SK-N-SH treated with all-trans-retinoic acid at 6 μM for 48 hours (cell line): ENCODE results near the gene PIEZO1.

Source experiments
- ATAC-seq: fragments of 200-7000 bp; cut with Tn5 transposase; 3 replicates; pipeline ENCODE4 v1.9.1; 2020; ENCODE audit warnings: mild to moderate bottlenecking, moderate library complexity
- ARNTL ChIP-seq: fragments of 450-650 bp; formaldehyde crosslinking; IDR thresholded peaks from 2 replicates; pipeline ENCODE4 v1.5.0; 2020; ENCODE audit warnings: low read depth, mild to moderate bottlenecking, moderate library complexity, borderline replicate concordance
- BACH2 ChIP-seq: fragments of 250-450 bp; sonication (Bioruptor Pico); IDR thresholded peaks from 2 replicates; pipeline ENCODE4 v1.9.0; 2021; ENCODE audit warnings: mild to moderate bottlenecking, borderline replicate concordance
- CREB5 ChIP-seq: fragments of 250-450 bp; sonication (Bioruptor Pico); IDR thresholded peaks from 2 replicates; pipeline ENCODE4 v1.5.1; 2020; ENCODE audit warnings: low read depth, mild to moderate bottlenecking, moderate library complexity
- CSDC2 ChIP-seq: fragments of 250-450 bp; sonication (Bioruptor Pico); IDR thresholded peaks from 2 replicates; pipeline ENCODE4 v1.5.0; 2020; ENCODE audit warnings: mild to moderate bottlenecking, moderate library complexity
- GLIS3 ChIP-seq: fragments of 250-450 bp; sonication (Bioruptor Pico); IDR thresholded peaks from 2 replicates; pipeline ENCODE4 v1.5.0; 2020; ENCODE audit warnings: mild to moderate bottlenecking, moderate library complexity
- ISL1 ChIP-seq: fragments of 250-450 bp; sonication (Bioruptor Pico); IDR thresholded peaks from 2 replicates; pipeline ENCODE4 v2.1.2; 2022; ENCODE audit warnings: mild to moderate bottlenecking, moderate library complexity
- OSR1 ChIP-seq: fragments of 250-450 bp; sonication (Bioruptor Pico); IDR thresholded peaks from 2 replicates; pipeline ENCODE4 v1.8.0; 2022; ENCODE audit warnings: moderate library complexity, mild to moderate bottlenecking, inconsistent platforms
- PPARA ChIP-seq: fragments of 250-450 bp; sonication (Bioruptor Pico); IDR thresholded peaks from 2 replicates; pipeline ENCODE4 v1.5.0; 2020; ENCODE audit warnings: mild to moderate bottlenecking, borderline replicate concordance
- RARB ChIP-seq: fragments of 250-450 bp; sonication (Bioruptor Pico); IDR thresholded peaks from 2 replicates; pipeline ENCODE4 v1.8.0; 2021; ENCODE audit warnings: mild to moderate bottlenecking, moderate library complexity
- SNAI2 ChIP-seq: fragments of 250-450 bp; sonication (Bioruptor Pico); IDR thresholded peaks from 2 replicates; pipeline ENCODE4 v1.5.0; 2020; ENCODE audit warnings: mild to moderate bottlenecking, moderate library complexity
- TCF4 ChIP-seq: fragments of 250-450 bp; sonication (Bioruptor Pico); IDR thresholded peaks from 2 replicates; pipeline ENCODE4 v1.8.0; 2021; ENCODE audit warnings: mild to moderate bottlenecking, moderate library complexity, borderline replicate concordance
- TOX ChIP-seq: fragments of 250-450 bp; sonication (Bioruptor Pico); IDR thresholded peaks from 2 replicates; pipeline ENCODE4 v1.8.0; 2021; ENCODE audit warnings: mild to moderate bottlenecking, moderate library complexity, borderline replicate concordance
- ZC3H10 ChIP-seq: fragments of 250-450 bp; sonication (Bioruptor Pico); IDR thresholded peaks from 2 replicates; pipeline ENCODE4 v1.5.1; 2021; ENCODE audit warnings: mild to moderate bottlenecking, moderate library complexity
- ZFP3 ChIP-seq: fragments of 250-450 bp; sonication (Bioruptor Pico); IDR thresholded peaks from 2 replicates; pipeline ENCODE4 v1.5.0; 2020; ENCODE audit warnings: mild to moderate bottlenecking, moderate library complexity
- ZFP30 ChIP-seq: fragments of 450-650 bp; formaldehyde crosslinking; IDR thresholded peaks from 2 replicates; pipeline ENCODE4 v1.5.0; 2022; ENCODE audit warnings: mild to moderate bottlenecking, moderate library complexity
- ZNF565 ChIP-seq: fragments of 450-650 bp; formaldehyde crosslinking; conservative IDR thresholded peaks from 2 replicates; pipeline ENCODE4 v1.5.0; 2020; ENCODE audit warnings: low read depth, mild to moderate bottlenecking, moderate library complexity
- ZNF70 ChIP-seq: fragments of 450-650 bp; formaldehyde crosslinking; IDR thresholded peaks from 2 replicates; pipeline ENCODE4 v1.5.0; 2020; ENCODE audit warnings: mild to moderate bottlenecking, moderate library complexity
- ZNF8 ChIP-seq: fragments of 450-650 bp; formaldehyde crosslinking; IDR thresholded peaks from 2 replicates; pipeline ENCODE4 v1.5.0; 2020; ENCODE audit warnings: mild to moderate bottlenecking, moderate library complexity
- TF ChIP-seq, protein P1 (sequence below): fragments of 250-450 bp; sonication (Bioruptor Pico); IDR thresholded peaks from 2 replicates; pipeline ENCODE4 v1.8.0; 2020; ENCODE audit warnings: mild to moderate bottlenecking, moderate library complexity, borderline replicate concordance
- TF ChIP-seq, protein P2 (sequence below): fragments of 250-450 bp; sonication (Bioruptor Pico); IDR thresholded peaks from 2 replicates; pipeline ENCODE4 v1.5.1; 2021; ENCODE audit warnings: mild to moderate bottlenecking, moderate library complexity
- TF ChIP-seq, protein P3 (sequence below): fragments of 250-450 bp; sonication (Bioruptor Pico); IDR thresholded peaks from 2 replicates; pipeline ENCODE4 v1.8.0; 2021; ENCODE audit warnings: low read depth, mild to moderate bottlenecking, moderate library complexity, borderline replicate concordance
- TF ChIP-seq, protein P4 (sequence below): fragments of 250-450 bp; sonication (Bioruptor Pico); IDR thresholded peaks from 2 replicates; pipeline ENCODE4 v1.5.0; 2020; ENCODE audit warnings: mild to moderate bottlenecking, moderate library complexity

Gene PIEZO1

GRCh38 chr16:88830258-88830657, 45.2 kb upstream of the PIEZO1 start:
- ATAC-seq = no peak
- TF ChIP-seq, protein P1, sequence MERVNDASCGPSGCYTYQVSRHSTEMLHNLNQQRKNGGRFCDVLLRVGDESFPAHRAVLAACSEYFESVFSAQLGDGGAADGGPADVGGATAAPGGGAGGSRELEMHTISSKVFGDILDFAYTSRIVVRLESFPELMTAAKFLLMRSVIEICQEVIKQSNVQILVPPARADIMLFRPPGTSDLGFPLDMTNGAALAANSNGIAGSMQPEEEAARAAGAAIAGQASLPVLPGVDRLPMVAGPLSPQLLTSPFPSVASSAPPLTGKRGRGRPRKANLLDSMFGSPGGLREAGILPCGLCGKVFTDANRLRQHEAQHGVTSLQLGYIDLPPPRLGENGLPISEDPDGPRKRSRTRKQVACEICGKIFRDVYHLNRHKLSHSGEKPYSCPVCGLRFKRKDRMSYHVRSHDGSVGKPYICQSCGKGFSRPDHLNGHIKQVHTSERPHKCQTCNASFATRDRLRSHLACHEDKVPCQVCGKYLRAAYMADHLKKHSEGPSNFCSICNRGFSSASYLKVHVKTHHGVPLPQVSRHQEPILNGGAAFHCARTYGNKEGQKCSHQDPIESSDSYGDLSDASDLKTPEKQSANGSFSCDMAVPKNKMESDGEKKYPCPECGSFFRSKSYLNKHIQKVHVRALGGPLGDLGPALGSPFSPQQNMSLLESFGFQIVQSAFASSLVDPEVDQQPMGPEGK = no peak
- no peak for TF ChIP-seq ZFP30 (CRISPR knock-in tag)
- no peak for TF ChIP-seq PPARA (CRISPR knock-in tag)
- no peak for TF ChIP-seq ZC3H10 (CRISPR knock-in tag)
- no peak for TF ChIP-seq ZFP3
- TF ChIP-seq SNAI2 (CRISPR knock-in tag) = no peak
- no peak for TF ChIP-seq ARNTL (CRISPR knock-in tag)
- TF ChIP-seq ISL1 (CRISPR knock-in tag) = no peak
- TF ChIP-seq, protein P2, sequence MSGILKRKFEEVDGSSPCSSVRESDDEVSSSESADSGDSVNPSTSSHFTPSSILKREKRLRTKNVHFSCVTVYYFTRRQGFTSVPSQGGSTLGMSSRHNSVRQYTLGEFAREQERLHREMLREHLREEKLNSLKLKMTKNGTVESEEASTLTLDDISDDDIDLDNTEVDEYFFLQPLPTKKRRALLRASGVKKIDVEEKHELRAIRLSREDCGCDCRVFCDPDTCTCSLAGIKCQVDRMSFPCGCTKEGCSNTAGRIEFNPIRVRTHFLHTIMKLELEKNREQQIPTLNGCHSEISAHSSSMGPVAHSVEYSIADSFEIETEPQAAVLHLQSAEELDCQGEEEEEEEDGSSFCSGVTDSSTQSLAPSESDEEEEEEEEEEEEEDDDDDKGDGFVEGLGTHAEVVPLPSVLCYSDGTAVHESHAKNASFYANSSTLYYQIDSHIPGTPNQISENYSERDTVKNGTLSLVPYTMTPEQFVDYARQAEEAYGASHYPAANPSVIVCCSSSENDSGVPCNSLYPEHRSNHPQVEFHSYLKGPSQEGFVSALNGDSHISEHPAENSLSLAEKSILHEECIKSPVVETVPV (CRISPR knock-in tag) = no peak
- no peak for TF ChIP-seq OSR1 (CRISPR knock-in tag)
- TF ChIP-seq, protein P3, sequence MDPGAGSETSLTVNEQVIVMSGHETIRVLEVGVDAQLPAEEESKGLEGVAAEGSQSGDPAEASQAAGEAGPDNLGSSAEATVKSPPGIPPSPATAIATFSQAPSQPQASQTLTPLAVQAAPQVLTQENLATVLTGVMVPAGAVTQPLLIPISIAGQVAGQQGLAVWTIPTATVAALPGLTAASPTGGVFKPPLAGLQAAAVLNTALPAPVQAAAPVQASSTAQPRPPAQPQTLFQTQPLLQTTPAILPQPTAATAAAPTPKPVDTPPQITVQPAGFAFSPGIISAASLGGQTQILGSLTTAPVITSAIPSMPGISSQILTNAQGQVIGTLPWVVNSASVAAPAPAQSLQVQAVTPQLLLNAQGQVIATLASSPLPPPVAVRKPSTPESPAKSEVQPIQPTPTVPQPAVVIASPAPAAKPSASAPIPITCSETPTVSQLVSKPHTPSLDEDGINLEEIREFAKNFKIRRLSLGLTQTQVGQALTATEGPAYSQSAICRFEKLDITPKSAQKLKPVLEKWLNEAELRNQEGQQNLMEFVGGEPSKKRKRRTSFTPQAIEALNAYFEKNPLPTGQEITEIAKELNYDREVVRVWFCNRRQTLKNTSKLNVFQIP (CRISPR knock-in tag) = no peak
- no peak for TF ChIP-seq CSDC2 (CRISPR knock-in tag)
- no peak for TF ChIP-seq GLIS3 (CRISPR knock-in tag)
- no peak for TF ChIP-seq BACH2 (CRISPR knock-in tag)

DNA sequence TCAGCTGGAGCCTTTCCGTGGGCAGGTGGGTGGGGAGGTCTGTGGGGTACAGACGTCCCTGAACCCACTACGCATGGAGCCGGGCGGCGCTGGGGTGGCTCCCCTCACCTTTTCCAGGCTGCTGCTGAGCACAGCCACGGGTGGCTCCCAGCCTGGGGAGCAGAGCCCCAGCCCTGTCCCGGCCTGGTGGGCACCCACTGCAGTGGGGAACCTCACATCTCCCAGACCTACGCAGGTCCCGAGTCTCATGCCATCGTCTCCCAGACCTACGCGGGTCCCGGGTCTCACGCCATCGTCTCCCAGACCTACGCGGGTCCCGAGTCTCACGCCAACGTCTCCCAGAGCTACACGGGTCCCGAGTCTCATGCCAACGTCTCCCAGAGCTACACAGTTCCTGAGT, 43.7 kb upstream of the PIEZO1 start:
- TF ChIP-seq, protein P2 (CRISPR knock-in tag) = no peak
- TF ChIP-seq ZFP3 (no peak), ISL1 (CRISPR knock-in tag) (no peak), ZNF8 (CRISPR knock-in tag) (no peak), RARB (CRISPR knock-in tag) (no peak), ZFP30 (CRISPR knock-in tag) (no peak), ZNF565 (no peak), SNAI2 (CRISPR knock-in tag) (no peak), TCF4 (no peak), ZC3H10 (CRISPR knock-in tag) (no peak), TOX (CRISPR knock-in tag) (no peak), ZNF70 (CRISPR knock-in tag) (no peak), CREB5 (CRISPR knock-in tag) (no peak)
- TF ChIP-seq, protein P4, sequence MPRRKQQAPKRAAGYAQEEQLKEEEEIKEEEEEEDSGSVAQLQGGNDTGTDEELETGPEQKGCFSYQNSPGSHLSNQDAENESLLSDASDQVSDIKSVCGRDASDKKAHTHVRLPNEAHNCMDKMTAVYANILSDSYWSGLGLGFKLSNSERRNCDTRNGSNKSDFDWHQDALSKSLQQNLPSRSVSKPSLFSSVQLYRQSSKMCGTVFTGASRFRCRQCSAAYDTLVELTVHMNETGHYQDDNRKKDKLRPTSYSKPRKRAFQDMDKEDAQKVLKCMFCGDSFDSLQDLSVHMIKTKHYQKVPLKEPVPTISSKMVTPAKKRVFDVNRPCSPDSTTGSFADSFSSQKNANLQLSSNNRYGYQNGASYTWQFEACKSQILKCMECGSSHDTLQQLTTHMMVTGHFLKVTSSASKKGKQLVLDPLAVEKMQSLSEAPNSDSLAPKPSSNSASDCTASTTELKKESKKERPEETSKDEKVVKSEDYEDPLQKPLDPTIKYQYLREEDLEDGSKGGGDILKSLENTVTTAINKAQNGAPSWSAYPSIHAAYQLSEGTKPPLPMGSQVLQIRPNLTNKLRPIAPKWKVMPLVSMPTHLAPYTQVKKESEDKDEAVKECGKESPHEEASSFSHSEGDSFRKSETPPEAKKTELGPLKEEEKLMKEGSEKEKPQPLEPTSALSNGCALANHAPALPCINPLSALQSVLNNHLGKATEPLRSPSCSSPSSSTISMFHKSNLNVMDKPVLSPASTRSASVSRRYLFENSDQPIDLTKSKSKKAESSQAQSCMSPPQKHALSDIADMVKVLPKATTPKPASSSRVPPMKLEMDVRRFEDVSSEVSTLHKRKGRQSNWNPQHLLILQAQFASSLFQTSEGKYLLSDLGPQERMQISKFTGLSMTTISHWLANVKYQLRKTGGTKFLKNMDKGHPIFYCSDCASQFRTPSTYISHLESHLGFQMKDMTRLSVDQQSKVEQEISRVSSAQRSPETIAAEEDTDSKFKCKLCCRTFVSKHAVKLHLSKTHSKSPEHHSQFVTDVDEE (CRISPR knock-in tag) = no peak
- TF ChIP-seq, protein P3 (CRISPR knock-in tag) = no peak
- no peak for ATAC-seq
